Stimulated activated CD4-positive, alpha-beta T cell treated with anti-CD3 and anti-CD28 coated beads, Interleukin-12 subunit alpha, Interleukin-12 subunit beta, amount 100 ng/mL, for 48 hours (primary cell): ENCODE data around the gene LAMA2.
"Not testable (repeated sequence)": the region's sequence is repeated elsewhere in the genome, so short reads cannot be mapped to it uniquely, and the experiment has no call there.

Source experiments
- DNase-seq, 3 donors: peaks; one replicate each; pipeline ENCODE4 v3.0.0-alpha.2; 2020; ENCODE audit warnings: low read depth in 2 of 3, low spot score in 1 of 3

Gene LAMA2

DNA sequence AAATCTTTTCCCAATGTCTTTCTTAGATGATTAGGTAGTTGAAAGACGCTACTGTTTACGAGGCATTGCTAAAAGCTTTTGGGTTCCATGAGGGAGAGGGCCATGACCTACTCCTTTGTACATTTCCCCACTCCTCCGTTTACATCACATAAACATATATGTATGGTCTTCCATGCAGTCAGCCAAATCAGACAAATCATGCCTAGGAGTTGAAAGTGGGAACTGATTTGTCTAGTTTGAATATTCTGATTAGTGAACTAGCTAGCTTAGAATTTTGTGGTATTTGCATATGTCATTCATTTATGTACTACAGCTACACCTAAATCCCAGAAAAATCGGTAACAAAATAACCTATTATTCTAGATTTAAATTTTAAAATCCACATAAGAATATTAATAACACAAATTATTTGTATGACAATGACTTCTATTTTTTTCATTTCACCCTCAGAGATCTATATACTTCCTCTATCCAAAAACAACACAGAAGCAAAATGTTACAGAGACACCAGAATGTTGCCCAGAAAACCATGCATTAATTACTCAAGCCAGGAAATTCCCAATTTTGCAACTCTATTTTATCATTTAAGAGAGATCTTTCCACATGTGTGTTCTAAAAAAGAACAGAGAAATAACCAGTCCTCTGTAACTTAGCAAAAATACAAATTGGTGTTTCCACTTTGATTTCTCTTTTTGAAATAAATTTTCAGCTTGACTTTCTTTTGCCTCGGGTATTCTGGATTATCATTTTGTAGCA, 231.9 kb downstream of the LAMA2 start:
- no peak for DNase-seq

DNA sequence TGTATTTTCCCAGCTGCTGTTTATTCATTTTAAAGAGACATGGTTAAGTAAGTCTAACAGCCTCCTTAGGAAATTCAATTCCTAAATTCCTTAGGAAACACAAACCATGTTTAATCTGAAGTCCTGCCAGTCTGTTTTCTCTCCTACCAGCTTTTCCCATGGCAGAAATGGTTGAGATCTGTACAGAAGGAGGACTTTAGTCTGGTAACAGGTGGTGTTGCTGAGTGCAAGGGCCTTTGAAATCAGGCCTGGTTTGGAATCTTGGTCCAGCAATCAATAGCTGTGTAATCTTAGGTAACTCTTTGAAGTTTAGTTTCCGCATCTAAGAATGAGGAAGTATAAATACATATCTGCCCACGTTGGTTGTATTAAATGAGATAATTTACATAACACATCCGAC, 232.5 kb downstream of the LAMA2 start:
- no peak for DNase-seq

DNA sequence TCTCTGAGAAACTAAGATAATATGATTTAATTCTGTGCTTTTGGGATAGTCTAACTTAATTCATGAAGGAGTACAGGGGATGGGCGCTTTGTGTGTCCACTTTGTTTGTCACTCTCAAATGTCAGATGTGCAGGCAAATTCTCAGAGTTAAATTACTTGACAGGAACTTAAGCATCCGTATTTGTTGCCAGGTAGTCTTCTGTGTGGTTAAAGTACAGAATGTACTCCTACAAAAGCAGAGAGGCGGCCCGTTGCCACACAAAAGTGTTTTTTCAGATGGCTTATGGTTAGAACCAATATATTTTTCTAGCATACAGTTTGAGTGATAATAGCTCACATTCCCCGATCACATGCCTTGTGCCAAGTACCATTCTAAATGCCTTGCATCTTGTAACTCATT, 234.4 kb downstream of the LAMA2 start:
- DNase-seq: no peak

DNA sequence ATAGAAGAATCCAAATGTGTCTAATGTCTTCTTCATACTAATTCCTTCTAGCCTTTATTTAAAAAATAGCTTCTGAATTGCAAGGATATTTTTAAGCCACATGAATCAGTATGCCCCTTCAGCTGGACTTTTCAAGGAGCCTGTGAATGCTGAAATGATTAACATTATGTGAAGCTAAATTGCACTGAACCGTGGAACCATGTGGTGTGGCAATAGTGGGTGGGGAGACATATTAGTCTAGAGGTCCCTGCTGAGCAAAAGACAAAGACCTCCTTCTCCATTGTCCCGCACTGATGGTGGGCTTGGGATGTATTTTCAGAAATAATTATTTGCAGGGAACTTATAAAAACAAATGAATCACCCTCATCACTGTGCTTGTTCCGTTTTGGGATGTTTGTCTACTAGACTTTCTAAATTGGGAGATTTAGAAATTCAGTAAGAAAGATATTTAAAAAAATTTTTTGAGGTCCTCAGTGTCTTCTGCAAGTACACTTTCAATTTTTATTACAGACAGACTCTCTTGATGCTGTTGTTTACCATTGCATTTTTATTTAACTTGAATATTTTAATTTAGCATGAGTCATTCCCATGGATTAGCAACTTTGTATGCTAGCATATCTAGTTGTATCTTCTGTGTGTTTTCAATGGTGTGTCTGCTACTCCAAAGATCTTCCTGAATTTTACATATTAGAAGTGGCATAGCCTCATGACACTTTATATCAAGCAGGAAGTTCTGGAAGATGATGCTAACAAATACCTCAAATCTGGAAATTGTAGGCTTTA, 238.1 kb downstream of the LAMA2 start:
- no peak for DNase-seq

DNA sequence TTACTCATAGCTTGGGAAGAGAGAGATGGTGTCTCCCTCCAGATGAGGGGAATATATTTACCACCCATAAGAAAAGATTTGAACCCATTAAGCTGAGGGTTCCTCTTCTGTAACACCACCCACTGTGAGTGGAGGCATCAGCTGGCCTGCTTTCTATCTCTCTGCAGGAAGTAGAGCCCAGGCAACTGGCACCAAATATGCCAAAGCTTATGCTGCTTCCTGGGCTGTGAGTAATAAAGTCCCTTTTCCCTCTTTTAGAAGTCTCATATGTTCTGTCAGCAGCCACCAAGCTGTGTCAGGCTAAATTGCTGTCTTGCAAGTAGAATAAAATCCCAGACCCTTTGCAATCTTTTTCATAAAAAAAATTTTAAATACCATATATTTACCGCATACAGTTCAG, 241.4 kb downstream of the LAMA2 start:
- no peak for DNase-seq

DNA sequence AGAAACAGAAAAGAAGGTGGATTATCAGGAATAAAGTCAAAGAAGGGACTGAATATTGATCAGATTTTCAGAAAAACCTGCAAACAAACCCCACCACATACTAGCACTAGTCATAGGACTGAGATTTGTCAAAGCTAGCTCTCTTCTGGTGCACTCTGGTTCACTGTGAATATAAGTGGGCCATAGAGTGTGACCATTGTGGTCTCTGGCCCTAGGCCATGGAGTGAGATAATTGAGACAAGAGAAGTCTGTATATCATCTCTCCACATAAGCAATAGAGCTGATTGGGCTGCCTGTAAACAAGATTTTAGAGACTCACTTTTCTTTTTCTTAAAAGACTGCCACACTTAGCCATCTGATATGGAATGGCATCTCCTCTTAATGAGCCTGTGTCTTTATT, 247.2 kb downstream of the LAMA2 start:
- no peak for DNase-seq

DNA sequence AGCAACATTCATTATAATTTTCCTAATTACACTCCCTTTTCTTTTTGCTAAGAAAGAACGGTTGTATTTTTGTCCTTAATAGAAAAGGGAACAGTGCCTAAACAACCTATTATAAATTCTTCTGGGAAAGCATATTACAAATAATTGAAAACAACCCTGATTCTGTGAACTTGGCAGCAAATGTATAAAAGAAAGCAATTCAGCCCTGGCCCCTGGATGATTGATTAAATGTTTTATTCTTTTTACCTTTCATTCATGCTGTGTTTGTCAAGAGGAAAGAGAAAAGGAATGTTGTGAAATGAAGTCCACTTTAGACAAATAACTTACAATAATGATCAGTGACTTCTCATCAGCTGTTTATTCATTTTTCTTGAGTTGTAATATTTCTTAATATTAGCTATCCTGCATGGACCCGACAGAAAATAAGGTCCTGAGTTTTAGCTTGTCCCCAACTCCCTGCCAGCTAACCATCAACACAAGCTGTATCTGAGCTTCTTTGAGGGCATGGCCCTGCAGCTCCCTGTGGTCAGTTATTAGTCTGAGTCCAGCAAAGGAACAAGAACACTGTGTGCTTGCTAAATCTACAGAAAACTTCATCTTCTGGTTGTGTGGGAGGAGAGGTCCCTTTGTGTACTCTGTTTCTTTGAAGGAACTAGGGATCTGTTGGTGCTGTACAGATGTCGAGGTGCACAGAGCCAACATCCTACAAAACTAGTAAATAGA, 248.2 kb downstream of the LAMA2 start:
- no peak for DNase-seq

DNA sequence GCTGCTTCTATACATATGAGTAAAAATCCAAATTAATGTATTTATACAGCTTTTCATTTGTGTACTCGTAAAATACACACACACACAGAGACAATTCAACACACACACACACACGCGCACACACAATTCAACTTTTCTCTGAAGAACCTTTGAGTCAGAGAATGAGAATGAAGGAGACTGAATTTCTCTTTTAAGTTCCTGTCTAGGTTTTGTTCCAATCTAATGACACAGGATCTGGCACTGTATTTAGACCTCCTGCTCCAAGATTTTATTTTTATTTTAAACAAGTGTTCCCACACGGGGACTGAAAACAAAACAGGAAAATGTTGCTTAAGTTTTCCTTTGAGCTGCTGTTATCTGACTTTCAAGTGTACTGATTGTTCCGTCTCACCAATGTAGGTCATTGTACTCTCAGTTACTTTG, 250.8 kb downstream of the LAMA2 start:
- DNase-seq: no peak

DNA sequence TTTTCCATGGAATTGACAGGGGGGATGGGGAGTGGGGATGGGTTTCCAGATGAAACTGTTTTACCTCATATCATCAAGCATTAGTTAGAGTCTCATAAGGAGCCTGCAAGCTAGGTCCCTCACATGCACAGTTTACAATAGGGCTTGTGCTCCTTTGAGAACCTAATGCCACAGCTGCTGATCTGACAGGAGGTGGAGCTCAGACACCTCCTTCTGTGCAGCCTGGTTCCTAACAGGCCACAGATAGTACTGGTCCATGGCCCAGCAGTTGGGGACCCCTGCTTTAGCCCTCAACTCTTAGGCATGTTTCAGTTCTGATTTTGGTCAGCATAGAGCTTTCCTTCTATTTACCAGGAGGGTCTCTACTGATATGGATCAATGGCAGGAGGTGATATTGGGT, 251.6 kb downstream of the LAMA2 start:
- DNase-seq: no peak

DNA sequence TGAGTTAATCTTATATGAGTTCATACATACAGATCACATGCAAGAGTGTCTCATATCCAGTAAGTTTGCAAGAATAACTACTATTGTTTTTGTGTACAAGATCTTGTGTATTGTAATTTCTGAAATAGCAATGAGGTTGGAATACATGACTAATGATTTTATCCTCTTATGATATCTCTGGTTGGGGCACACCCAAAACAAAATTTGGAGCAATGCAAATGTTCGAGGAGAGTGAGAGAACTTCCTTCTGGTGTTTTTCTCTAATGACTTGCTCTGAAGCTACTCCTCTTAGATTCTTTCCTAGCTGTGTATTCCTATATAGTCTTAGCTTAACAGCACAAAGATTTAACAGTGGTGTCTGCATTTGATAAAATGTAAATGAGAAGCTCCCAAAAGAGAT, 252.5 kb downstream of the LAMA2 start:
- DNase-seq: no peak

DNA sequence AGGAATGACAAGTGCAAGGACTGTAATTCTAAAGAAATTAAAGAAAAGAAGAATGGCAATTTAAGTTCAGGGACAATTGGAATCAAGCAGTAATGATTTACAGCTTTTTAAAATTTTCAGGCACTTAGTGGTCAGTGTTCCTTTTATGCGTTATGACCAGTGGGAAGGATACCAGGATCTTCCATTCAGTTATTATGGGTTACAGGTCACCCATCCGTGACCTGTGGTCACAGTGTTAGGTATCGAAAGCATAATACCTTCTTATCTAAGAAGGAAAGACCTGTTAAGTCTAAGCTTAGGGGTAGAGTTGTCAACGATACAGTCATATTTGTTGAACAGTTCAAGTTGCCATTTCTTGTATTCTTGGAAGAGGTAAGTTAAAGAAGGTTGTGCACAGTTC, 253.8 kb downstream of the LAMA2 start:
- DNase-seq: no peak

DNA sequence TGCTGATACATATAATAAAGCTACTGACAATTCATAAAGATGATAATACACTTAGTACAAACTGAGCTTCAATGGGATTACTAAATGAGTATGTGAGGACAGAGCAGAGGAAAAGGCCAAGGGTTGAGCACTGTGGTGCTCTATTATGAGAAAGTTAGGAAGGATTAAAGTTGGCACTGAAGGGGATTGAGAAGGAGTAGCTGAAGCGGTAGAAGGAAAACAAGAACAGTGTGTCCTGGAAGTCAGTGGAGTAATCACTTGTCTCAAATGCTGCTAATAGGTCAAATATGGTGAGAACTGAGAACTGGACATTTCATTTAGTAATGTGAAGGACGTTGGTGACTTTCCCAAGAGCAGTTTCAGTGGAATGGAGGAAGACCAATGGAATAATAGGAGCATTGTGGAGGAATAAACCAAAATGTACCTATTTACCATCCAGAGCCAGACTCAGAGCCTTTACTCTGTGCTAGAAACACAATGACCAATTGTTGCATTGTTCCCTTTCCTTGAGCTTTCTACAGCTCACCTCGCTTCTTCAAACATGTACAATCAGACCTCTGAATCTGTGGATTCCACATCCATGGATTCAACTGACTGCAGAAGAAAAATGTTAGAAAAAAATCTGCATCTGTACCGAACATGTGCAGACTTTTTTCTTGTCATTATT, 255.9 kb downstream of the LAMA2 start:
- DNase-seq: no peak

DNA sequence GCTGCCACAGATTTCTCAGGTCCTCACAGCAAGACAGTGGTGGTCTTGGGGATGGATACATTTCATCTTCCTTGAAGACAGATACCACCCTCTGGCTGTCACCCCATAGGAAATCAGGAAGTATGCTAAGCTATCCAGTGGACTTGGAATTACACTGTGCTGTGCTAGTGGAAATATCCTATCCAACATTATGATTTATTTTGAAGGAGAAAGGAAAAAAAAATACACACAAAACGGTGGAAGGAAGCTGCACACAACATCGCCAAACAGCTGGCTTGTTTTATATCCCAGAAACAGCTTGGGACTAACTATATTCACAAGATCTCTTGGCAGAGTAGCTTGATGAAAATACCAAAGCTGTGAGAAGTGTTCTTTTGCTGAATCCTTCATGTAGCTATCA, 257.6 kb downstream of the LAMA2 start:
- DNase-seq: no peak

DNA sequence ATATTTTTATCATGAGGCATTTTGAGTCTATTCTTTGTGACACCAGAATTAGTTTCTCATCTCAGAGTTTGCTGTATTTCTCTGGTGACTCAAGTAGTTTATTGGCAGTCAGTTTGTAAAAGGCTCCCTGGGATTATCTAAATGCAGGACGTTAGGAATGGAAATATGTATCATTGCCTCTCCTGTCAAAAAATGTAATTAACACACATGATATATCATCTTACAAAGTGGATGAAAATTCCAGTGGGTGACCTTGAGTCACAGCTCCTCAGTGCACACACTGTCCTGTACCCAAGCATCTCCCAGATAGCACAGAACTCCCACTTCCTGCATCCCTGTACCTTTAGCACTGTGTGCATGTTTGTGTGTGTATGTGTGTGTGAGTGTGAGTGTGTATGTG, 258.6 kb downstream of the LAMA2 start:
- no peak for DNase-seq

DNA sequence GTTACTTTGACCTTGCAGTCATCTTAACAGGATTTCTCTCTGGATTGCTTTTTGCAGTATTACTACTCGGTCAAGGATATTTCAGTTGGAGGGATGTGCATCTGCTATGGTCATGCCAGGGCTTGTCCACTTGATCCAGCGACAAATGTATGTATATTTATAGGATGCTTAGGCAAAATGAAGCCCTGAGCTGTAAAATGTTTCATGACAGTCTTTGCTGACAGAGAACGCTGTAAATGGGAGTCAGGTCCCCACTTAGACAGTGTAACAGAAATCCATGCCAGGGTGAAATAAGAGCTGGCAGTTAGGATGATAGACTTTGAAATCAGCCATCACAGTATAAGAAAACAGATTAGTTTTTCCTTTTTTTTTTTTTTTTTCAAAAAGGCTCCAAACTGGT, 264.0 kb downstream of the LAMA2 start:
- no peak for DNase-seq

DNA sequence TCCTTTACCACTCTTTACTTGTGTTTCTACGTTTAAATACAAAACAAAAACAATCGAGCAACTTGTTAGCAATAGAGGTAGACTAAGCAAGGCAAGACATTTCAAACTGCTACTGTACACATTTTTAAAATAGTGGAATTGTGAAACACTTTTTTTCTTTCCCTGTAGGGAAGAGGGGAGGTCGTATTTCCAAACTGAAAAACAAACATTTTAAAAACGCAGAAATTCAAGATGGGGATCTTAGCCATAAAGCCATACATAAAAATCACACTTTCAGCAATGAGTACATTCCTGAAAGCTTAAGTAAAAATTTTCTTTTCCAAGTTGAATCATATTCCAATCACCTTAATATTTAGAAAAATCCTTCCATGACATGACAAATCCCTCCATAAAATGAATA, 267.6 kb downstream of the LAMA2 start:
- no peak for DNase-seq

DNA sequence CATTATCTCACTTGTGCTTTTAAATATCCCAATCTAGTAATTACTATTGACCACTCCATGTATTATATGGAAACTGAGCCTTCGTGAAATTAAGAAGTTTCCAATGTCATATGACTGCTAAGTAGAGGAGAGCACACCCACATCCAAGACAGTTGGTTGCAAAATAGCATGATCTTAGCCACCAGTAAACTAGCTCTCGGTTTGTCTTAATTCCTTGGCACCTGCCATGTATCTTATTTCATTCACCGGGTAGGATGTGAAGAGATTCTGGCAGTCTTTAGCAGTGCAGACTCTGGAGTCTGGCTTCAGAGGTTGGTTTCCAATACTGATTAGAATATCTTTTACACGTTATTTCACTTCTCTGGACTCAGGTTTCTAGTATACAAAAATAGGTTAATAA, 270.3 kb downstream of the LAMA2 start:
- DNase-seq: no peak

DNA sequence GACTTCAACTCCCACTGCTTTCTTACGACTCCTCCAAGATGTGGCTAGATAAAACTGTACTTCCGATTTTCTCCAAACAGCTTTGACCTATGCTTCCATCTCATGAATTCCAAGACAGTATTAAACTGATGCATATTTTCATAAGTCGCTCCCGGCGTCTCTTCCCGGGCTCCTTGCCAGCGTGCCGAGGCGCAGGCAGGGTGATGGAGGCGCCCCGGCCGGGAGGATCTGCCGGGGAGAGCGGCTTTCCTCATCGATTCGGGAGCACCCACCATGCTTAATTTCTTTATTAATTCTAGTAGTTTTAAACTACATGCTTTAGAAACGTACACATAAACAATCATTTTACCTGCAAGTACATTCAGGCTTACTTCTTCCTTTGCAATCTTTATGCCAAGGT, 276.3 kb downstream of the LAMA2 start:
- DNase-seq: not testable (repeated sequence)

DNA sequence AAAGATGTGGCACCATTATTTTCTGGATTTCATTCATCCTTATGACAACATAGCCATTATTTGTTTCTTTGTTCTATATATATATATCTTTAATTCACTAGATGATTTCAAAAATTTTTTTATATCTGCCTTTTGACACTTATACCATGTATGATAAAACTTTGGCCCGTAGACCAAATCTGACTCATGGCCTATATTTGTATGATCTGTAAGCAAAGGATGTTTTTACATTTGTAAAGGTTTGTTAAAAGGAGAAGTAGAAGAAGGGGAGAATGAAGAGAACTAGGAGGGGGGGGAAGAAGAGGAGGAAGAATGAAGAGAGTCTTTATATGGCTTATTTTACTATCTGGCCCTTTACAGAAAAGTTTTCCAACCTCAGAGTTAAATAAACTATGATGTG, 279.7 kb downstream of the LAMA2 start:
- no peak for DNase-seq

DNA sequence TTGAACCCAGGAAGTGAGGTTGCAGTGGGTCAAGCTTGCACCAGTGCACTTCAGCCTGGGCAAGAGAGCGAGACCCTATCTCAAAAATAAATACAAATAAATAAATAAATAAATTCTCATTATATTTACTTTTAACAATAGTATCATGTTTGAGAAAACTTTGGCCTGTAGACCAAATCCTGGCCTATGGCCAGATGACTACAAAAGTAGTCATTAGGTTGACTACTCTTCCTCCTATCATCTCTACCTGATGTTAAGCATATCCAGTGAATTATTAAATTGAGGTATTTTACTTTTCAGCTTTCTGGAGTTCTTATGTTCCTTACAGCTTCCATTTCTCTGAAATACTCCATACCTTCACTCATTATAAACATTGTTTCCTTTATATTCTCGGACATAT, 280.6 kb downstream of the LAMA2 start:
- DNase-seq: no peak

DNA sequence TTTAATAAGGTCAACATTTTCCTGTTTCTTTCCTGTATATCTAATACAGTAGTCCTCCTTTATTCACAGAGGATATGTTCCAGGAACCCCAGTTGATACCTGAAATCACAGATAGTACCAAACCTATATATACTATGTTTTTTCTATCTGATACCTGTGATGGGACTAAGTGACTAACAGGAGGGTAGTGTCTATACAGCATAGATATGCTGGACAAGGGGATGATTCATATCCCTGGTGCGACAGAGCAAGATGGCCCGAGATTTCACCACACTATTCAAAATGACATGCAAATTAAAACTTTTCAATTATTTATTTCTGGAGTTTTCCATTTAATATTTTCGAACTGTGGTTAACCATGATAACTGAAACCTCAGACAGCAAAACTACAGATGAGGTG, 281.1 kb downstream of the LAMA2 start:
- DNase-seq: no peak
